Measurements from ENCODE around the gene MPDU1. TPM values are rescaled to one million over a fixed set of nuclear protein-coding genes. Genes with fewer than 3 reads are reported as not detected.

MPDU1 gene
- total RNA-seq, 1 experiment from 2014 or later = 34.6 TPM

DNA sequence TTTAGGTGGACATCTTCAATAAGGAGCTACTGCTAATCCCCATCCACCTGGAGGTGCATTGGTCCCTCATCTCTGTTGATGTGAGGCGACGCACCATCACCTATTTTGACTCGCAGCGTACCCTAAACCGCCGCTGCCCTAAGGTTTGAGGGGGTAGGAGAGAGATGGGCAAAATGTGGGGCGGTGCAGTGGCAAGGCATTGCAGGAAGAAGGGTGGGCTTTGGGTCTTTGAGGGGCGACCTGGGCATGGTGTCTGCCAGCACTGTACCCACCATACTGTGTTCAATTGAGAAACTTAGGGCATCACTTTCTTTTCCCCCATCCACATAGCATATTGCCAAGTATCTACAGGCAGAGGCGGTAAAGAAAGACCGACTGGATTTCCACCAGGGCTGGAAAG is 13.3 kb upstream of the MPDU1 start:
- intact Hi-C loops (cut with micrococcal nuclease; ENCODE audit: unreplicated experiment) = no loop called here
- H3K36me3 Mint-ChIP-seq (ENCODE audit: insufficient read depth, unreplicated experiment) = peaks cover 85% of the 10 kb centered on the region
- BruUV-seq (replicated peaks) = no TSS peak

DNA sequence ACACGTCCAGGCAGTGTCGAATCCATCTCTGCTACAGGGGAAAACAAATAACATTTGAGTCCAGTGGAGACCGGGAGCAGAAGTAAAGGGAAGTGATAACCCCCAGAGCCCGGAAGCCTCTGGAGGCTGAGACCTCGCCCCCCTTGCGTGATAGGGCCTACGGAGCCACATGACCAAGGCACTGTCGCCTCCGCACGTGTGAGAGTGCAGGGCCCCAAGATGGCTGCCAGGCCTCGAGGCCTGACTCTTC is 11.4 kb upstream of the MPDU1 start:
- TF ChIP-seq CTCF (IDR thresholded peaks at IDR 0.05; ENCODE audit: unreplicated experiment) = no peak
- no peak for DNase-seq
- Mint-ChIP-seq H3K27ac (ENCODE audit: unreplicated experiment) (peak overlapping the region; percentile 99), H3K27me3 (ENCODE audit: unreplicated experiment) (no peaks in the 10 kb centered on the region), H3K4me1 (ENCODE audit: low read depth, unreplicated experiment) (peaks cover 9% of the 10 kb centered on the region), H3K9me3 (ENCODE audit: low read depth, unreplicated experiment) (no peaks in the 10 kb centered on the region), H3K36me3 (ENCODE audit: insufficient read depth, unreplicated experiment) (peaks cover 83% of the 10 kb centered on the region), H3K4me3 (ENCODE audit: low read depth, unreplicated experiment) (peak overlapping the region; percentile 94)
- intact Hi-C loops (cut with micrococcal nuclease; ENCODE audit: unreplicated experiment) = no loop called here
- CTCF ChIA-PET = no interaction called here
- no TSS peak for BruUV-seq (replicated peaks)

More for the DNA sequence above, 13.3 kb upstream of the MPDU1 start:
- DNase-seq = no peak
- H3K27ac Mint-ChIP-seq (ENCODE audit: unreplicated experiment) = no peak overlapping the region
- H3K9me3 Mint-ChIP-seq (ENCODE audit: low read depth, unreplicated experiment) = no peaks in the 10 kb centered on the region
- H3K4me1 Mint-ChIP-seq (ENCODE audit: low read depth, unreplicated experiment) = peaks cover 9% of the 10 kb centered on the region
- H3K27me3 Mint-ChIP-seq (ENCODE audit: unreplicated experiment) = no peaks in the 10 kb centered on the region
- CTCF ChIA-PET = interaction anchor here (0.7 kb wide), 1 partner anchor 281 kb away, joined by 3 read pairs; no protein-coding TSS in a partner anchor
- TF ChIP-seq CTCF (IDR thresholded peaks at IDR 0.05; ENCODE audit: unreplicated experiment) = no peak
- H3K4me3 Mint-ChIP-seq (ENCODE audit: low read depth, unreplicated experiment) = no peak overlapping the region

- peak overlapping the region; percentile 99 for H3K27ac Mint-ChIP-seq (ENCODE audit: unreplicated experiment)
- peaks cover 9% of the 10 kb centered on the region for H3K4me1 Mint-ChIP-seq (ENCODE audit: low read depth, unreplicated experiment)
- CTCF ChIA-PET = no interaction called here
- TF ChIP-seq CTCF (IDR thresholded peaks at IDR 0.05; ENCODE audit: unreplicated experiment) = no peak
- no peaks in the 10 kb centered on the region for H3K27me3 Mint-ChIP-seq (ENCODE audit: unreplicated experiment)
- peak overlapping the region; percentile 94 for H3K4me3 Mint-ChIP-seq (ENCODE audit: low read depth, unreplicated experiment)
- intact Hi-C loops (cut with micrococcal nuclease; ENCODE audit: unreplicated experiment) = no loop called here
- DNase-seq = peak; percentile 97
- TSS peak; percentile 3 for BruUV-seq (replicated peaks)
- H3K36me3 Mint-ChIP-seq (ENCODE audit: insufficient read depth, unreplicated experiment) = peaks cover 83% of the 10 kb centered on the region
- no peaks in the 10 kb centered on the region for H3K9me3 Mint-ChIP-seq (ENCODE audit: low read depth, unreplicated experiment)
Measured at GRCh38 chr17:7572588-7573323, 10.9 kb upstream of the MPDU1 start.

DNA sequence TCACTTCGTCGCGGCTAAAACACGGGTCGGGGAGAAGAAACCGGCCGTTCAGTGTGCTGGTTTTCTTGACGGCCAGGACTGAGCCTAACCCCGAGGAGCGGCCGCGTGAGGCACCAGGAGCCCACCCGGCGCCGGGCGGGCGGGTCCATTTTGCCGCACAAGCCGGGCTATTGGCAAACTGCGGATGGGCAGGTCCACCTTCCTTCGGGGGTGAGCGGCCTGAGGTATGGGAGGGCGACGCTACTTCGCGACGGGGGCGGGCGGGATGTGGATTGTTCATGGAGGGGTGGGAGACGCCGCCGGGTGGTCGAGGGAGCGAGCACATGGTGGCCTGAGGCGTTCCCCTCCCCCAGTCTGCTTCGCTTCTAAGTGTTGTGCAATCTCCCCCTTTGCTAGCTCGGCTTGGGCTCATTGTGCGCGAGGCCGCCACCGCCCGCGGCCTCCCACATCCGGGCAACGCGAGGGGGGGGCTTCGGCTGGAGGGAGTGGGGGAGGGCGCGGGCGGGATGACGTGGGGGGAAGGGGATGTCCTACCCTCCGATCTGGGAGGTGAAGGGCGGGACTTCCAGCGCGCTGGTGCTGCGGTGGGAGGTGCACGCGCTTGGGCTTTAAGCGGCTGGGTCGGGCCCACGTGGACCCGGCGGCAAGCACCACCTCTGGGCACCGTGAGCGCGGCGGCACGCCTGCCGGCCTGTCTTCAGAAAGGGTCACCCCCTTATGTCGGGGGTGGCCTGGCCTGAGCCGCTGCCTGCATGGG is 10.2 kb upstream of the MPDU1 start:
- no peaks in the 10 kb centered on the region for H3K9me3 Mint-ChIP-seq (ENCODE audit: low read depth, unreplicated experiment)
- peaks cover 9% of the 10 kb centered on the region for H3K4me1 Mint-ChIP-seq (ENCODE audit: low read depth, unreplicated experiment)
- CTCF ChIA-PET = interaction anchor here (0.6 to 1.5 kb wide), 2 partner anchors 13 to 51 kb away, joined by 3 to 4 read pairs; no protein-coding TSS in a partner anchor
- intact Hi-C loops (cut with micrococcal nuclease; ENCODE audit: unreplicated experiment) = no loop called here
- no peaks in the 10 kb centered on the region for H3K27me3 Mint-ChIP-seq (ENCODE audit: unreplicated experiment)
- peak overlapping the region; percentile 94 for H3K4me3 Mint-ChIP-seq (ENCODE audit: low read depth, unreplicated experiment)
- H3K27ac Mint-ChIP-seq (ENCODE audit: unreplicated experiment) = peak overlapping the region; percentile 99
- H3K36me3 Mint-ChIP-seq (ENCODE audit: insufficient read depth, unreplicated experiment) = peaks cover 88% of the 10 kb centered on the region
- DNase-seq = peak; percentile 79
- BruUV-seq (replicated peaks) = no TSS peak
- TF ChIP-seq CTCF (IDR thresholded peaks at IDR 0.05; ENCODE audit: unreplicated experiment) = no peak

All from Calu3 (cell line).